GM10248 (cell line): Measurements from ENCODE around the gene SLC9A8.

ENCODE experiments used
- CTCF ChIA-PET: fragments of 300-600 bp; sonication (Branson Sonifier 250); formaldehyde crosslinking; extraction: SDS; loops from one replicate; lab custom pipeline; 2021; ENCODE audit warnings: antibody characterized with exemption; lab: Yijun Ruan, JAX
- POLR2A ChIA-PET: fragments of 350-650 bp; sonication (Branson Sonifier 250); formaldehyde crosslinking; extraction: SDS; loops from one replicate; lab custom pipeline; 2020; ENCODE audit warnings: antibody characterized with exemption; lab: Yijun Ruan, JAX
- DNase-seq: peaks from one replicate; pipeline ENCODE4 v3.0.0; 2012; ENCODE audit errors: extremely low spot score
- CTCF ChIP-seq: IDR thresholded peaks from 2 replicates; pipeline ENCODE4 v1.5.1; 2012; ENCODE audit warnings: mild to moderate bottlenecking, low read depth; ENCODE audit errors: extremely low read depth, missing control alignments, control extremely low read depth

Gene SLC9A8

DNA sequence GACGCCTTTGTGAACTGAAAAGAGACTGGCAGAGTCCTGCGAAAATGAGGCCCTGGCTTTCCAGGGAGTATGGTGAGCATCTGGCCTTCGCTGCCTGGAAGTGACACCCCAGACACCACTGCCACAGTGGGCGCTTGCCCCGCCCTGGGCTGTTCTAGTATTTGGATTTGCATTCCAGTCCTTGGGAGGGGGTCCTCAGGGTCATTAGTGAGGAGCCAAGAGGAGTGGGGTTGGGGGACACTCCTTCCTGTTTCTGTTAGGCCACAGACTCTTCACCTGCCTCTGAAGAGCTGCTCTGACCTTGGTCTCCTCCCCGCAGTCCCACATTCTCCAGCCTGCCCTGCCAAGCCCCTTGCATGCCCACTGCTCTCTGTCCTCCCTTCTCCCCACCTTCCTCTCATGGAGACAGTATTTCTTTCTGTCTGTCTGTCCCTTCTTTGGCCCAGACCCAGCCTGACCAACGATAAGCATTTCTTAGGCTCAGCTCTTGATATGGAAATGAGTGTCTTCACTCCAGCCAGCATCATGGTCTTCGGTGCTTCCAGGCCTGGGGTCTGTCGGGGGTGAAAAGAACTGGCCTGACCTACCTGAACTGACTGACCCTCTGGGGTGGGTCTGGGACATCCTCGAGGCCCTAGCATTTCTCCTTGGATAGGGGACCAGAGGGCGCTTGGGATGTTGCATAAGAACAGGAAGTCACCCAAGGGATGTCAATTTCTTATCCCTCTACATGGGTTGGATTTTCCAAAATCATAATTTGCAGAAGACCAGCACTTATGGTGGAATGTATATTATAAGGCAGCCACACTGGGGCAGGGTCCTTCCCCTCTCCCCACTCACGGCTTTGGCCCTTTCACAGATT lies 19.4 kb downstream of the SLC9A8 start:
- DNase-seq: no peak
- POLR2A ChIA-PET: no interaction called here
- TF ChIP-seq CTCF: no peak
- CTCF ChIA-PET: interaction anchor here (1.2 to 2.4 kb wide), 3 partner anchors 14 to 223 kb away, joined by 3 to 10 read pairs (median 4); no protein-coding TSS in a partner anchor

GRCh38 chr20:49832632-49833327 lies 20.2 kb downstream of the SLC9A8 start:
- ChIA-PET CTCF (interaction anchor here (1.4 to 6.2 kb wide), 2 partner anchors 13 to 221 kb away, joined by 4 to 37 read pairs; no protein-coding TSS in a partner anchor), POLR2A (no interaction called here)
- TF ChIP-seq CTCF: no peak
- no peak for DNase-seq

DNA sequence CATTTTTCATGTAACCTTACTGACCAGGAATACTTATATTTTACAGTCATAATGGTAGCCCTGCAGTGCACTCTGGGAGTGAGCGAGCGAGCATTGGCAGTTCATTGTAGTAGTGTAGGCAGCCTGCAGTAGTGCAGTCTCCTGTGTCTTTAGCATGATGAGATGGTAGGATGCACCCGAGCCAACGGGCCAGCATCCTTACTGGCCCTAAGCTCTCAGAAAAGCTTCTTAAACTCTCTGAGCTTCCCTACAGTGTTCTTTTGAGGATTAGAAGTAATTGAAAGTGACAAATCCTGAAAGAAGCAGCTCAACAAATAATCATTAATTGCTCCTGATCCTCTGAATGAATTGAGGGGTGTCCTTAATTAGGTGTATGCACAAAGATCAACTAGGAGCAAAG lies 20.9 kb downstream of the SLC9A8 start:
- POLR2A ChIA-PET: no interaction called here
- CTCF ChIA-PET: interaction anchor here (1.4 to 6.2 kb wide), 2 partner anchors 12 to 221 kb away, joined by 4 to 37 read pairs; no protein-coding TSS in a partner anchor
- TF ChIP-seq CTCF: no peak
- no peak for DNase-seq

GRCh38 chr20:49835031-49835430 lies 22.4 kb downstream of the SLC9A8 start:
- DNase-seq: no peak
- ChIA-PET POLR2A (no interaction called here), CTCF (interaction anchor here (6.2 kb wide), 1 partner anchor 11 kb away, joined by 37 read pairs; no protein-coding TSS in a partner anchor)
- no peak for TF ChIP-seq CTCF

DNA sequence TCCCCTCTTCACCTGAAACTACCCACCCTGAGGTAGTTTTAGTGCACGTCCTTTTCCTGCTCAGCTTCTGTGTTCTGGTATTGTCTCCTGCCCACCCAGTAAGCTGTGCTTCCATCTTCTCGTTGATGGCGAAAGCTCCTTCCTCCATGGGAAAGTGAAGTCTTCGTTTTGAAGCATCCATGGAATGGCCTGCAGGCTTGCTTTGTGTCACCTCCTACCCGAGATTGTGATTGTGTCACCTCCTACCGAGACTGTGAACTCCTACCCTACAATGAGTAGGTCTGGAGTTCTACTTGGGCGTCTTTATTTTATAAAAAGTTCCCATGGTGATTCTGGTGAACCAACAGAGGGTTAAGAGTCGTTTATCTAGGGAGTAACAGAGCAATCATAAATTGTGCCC lies 25.9 kb downstream of the SLC9A8 start:
- ChIA-PET CTCF (interaction anchor here (0.8 to 6.2 kb wide), 6 partner anchors 7 to 297 kb away, joined by 3 to 37 read pairs (median 3); no protein-coding TSS in a partner anchor), POLR2A (no interaction called here)
- no peak for TF ChIP-seq CTCF

GRCh38 chr20:49843139-49843538 lies 30.5 kb downstream of the SLC9A8 start:
- POLR2A ChIA-PET: no interaction called here
- TF ChIP-seq CTCF: no peak
- CTCF ChIA-PET: interaction anchor here (4.3 to 5.7 kb wide), 2 partner anchors 229 to 234 kb away, joined by 48 to 72 read pairs; no protein-coding TSS in a partner anchor
- no peak for DNase-seq

More for the DNA sequence above, 25.9 kb downstream of the SLC9A8 start:
- DNase-seq: no peak
